Measurements from ENCODE around the gene CERK.

CERK gene

GRCh38 chr22:46654927-46655595, 83.0 kb downstream of the CERK start:
- 0 out of 2 replicates have a peak, but pooled peaks cover 4% of the 10 kb centered on the region for H3K79me2 ChIP-seq (ENCODE audit: low read length)
- no peak overlapping the region for H2AFZ ChIP-seq (ENCODE audit: low read depth, low read length)
- no peak overlapping the region for H3K4me2 ChIP-seq (ENCODE audit: low read length)
- peaks cover 79% of the 10 kb centered on the region for H4K20me1 ChIP-seq (ENCODE audit: insufficient read depth, low read length)
- no peak for TF ChIP-seq CTCF (IDR thresholded peaks at IDR 0.05; ENCODE audit: low read depth, low read length)
- TF ChIP-seq EZH2phosphoT487 (IDR thresholded peaks at IDR 0.05; ENCODE audit: low read depth): no peak
- H3K36me3 ChIP-seq (replicated peaks; ENCODE audit: low read depth, low read length): peaks cover 11% of the 10 kb centered on the region
- no peak overlapping the region for H3K9ac ChIP-seq (ENCODE audit: low read length)
- H3K27ac ChIP-seq (ENCODE audit: low read length): no peak overlapping the region
- H3K27me3 ChIP-seq (ENCODE audit: low read depth, low read length): no peaks in the 10 kb centered on the region
- H3K4me3 ChIP-seq (ENCODE audit: low read length): no peak overlapping the region
- peaks cover 11% of the 10 kb centered on the region for H3K4me1 ChIP-seq (ENCODE audit: low read length)
- H3K9me3 ChIP-seq (ENCODE audit: insufficient read depth, low read length): no peaks in the 10 kb centered on the region

DNA sequence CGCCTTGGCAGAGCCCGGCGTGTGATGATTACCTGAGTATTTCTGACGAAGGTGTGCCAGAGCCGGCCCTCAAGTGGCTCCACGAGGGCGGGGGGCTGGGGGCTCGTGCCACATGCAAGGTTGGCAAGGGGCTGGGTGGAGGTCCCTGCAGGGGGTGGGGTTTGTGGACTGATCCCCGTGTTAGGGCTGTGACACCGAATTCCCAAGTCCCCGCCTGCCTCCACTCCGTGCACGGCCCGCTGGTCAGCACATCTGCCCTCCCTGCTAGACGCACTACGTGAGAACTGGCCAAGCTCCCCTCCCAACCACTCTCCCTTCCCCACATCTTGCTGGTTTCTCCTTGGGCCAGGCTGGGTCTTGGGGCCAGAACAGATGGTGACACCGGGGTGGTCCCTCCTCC, 83.6 kb downstream of the CERK start:
- 0 out of 2 replicates have a peak, but pooled peaks cover 4% of the 10 kb centered on the region for H3K79me2 ChIP-seq (ENCODE audit: low read length)
- H3K9me3 ChIP-seq (ENCODE audit: insufficient read depth, low read length): no peaks in the 10 kb centered on the region
- peaks cover 83% of the 10 kb centered on the region for H4K20me1 ChIP-seq (ENCODE audit: insufficient read depth, low read length)

DNA sequence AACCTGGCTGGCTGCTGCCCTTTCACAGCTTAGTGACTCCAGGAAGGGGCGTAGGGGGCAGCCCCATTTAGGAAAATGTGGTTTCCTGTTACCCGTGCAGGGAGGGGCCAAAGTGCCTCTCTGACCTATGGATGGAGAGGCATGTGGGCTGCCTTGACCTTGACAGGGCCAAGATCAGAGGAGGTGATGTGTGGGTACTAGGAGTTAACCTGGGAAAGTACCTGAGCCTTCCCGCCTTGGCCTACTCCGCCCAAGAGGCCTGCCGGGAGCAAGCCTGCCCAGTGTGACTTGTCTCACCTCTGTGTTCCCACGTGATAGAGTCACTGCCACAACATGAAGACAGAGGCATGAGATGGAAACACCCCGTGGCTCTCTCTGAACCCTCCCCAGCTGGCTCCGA, 84.5 kb downstream of the CERK start:
- Histone ChIP-seq H2AFZ (ENCODE audit: low read depth, low read length) (no peak overlapping the region), H3K27ac (ENCODE audit: low read length) (no peak overlapping the region), H3K4me2 (ENCODE audit: low read length) (peak overlapping the region; percentile 30; the same call in 1 of the 2 replicates), H3K27me3 (ENCODE audit: low read depth, low read length) (no peaks in the 10 kb centered on the region), H3K9ac (ENCODE audit: low read length) (no peak overlapping the region), H3K9me3 (ENCODE audit: insufficient read depth, low read length) (no peaks in the 10 kb centered on the region), H3K4me1 (ENCODE audit: low read length) (peaks cover 11% of the 10 kb centered on the region), H3K4me3 (ENCODE audit: low read length) (no peak overlapping the region), H3K79me2 (ENCODE audit: low read length) (0 out of 2 replicates have a peak, but pooled peaks cover 4% of the 10 kb centered on the region), H4K20me1 (ENCODE audit: insufficient read depth, low read length) (peaks cover 86% of the 10 kb centered on the region), H3K36me3 (replicated peaks; ENCODE audit: low read depth, low read length) (peaks cover 3% of the 10 kb centered on the region)
- TF ChIP-seq CTCF (IDR thresholded peaks at IDR 0.05; ENCODE audit: low read depth, low read length): no peak
- no peak for TF ChIP-seq EZH2phosphoT487 (IDR thresholded peaks at IDR 0.05; ENCODE audit: low read depth)

More for the DNA sequence above, 83.6 kb downstream of the CERK start:
- Histone ChIP-seq H2AFZ (ENCODE audit: low read depth, low read length) (no peak overlapping the region), H3K27ac (ENCODE audit: low read length) (no peak overlapping the region), H3K9ac (ENCODE audit: low read length) (no peak overlapping the region), H3K4me2 (ENCODE audit: low read length) (no peak overlapping the region), H3K36me3 (replicated peaks; ENCODE audit: low read depth, low read length) (peaks cover 10% of the 10 kb centered on the region), H3K4me1 (ENCODE audit: low read length) (peaks cover 11% of the 10 kb centered on the region), H3K4me3 (ENCODE audit: low read length) (no peak overlapping the region), H3K27me3 (ENCODE audit: low read depth, low read length) (no peaks in the 10 kb centered on the region)
- TF ChIP-seq CTCF (IDR thresholded peaks at IDR 0.05; ENCODE audit: low read depth, low read length) (no peak), EZH2phosphoT487 (IDR thresholded peaks at IDR 0.05; ENCODE audit: low read depth) (no peak)

DNA sequence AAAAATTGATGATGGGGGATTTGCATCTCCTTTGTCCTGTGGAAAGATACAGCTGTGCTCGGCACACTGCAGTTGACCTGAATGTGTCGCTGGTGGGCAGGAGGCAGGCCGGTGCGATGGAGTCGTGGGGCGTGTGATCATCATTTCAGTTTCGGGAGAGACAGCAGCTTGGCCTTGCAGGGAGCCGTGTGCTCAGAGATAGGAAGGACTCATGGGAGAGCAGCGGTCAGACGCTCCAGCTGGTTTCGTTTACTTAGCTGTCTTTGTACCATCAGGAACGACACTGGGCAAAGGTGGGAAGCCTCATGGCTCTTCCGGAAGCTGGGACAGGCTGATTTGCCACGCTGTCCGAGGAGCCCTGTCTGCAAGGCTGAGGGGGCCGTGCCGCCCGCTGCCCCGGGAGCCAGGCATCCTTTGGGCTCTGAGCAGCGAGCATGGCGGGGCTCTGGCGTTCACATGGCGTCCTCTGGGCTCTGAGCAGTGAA, 85.2 kb downstream of the CERK start:
- Histone ChIP-seq H3K4me2 (ENCODE audit: low read length) (no peak overlapping the region), H3K9me3 (ENCODE audit: insufficient read depth, low read length) (no peaks in the 10 kb centered on the region), H2AFZ (ENCODE audit: low read depth, low read length) (no peak overlapping the region), H3K4me1 (ENCODE audit: low read length) (peaks cover 11% of the 10 kb centered on the region), H3K36me3 (replicated peaks; ENCODE audit: low read depth, low read length) (peaks cover 3% of the 10 kb centered on the region), H3K79me2 (ENCODE audit: low read length) (0 out of 2 replicates have a peak, but pooled peaks cover 4% of the 10 kb centered on the region), H3K27ac (ENCODE audit: low read length) (no peak overlapping the region), H3K27me3 (ENCODE audit: low read depth, low read length) (no peaks in the 10 kb centered on the region), H4K20me1 (ENCODE audit: insufficient read depth, low read length) (peaks cover 87% of the 10 kb centered on the region), H3K9ac (ENCODE audit: low read length) (no peak overlapping the region), H3K4me3 (ENCODE audit: low read length) (no peak overlapping the region)
- no peak for TF ChIP-seq EZH2phosphoT487 (IDR thresholded peaks at IDR 0.05; ENCODE audit: low read depth)
- no peak for TF ChIP-seq CTCF (IDR thresholded peaks at IDR 0.05; ENCODE audit: low read depth, low read length)

Data from OCI-LY3 (cell line).